Trophoblast cell (in vitro differentiated cells and primary cell): Measurements from ENCODE around the gene NOVA1.

Experiments used
- DNase-seq, 2 donors: peaks; one replicate each; pipeline ENCODE4 v3.0.0-alpha.2; 2016
- H2AFZ ChIP-seq: 2 replicates; pipeline ENCODE4 v1.6.1; 2013; ENCODE audit warnings: low read length, moderate library complexity, mild to moderate bottlenecking; ENCODE audit not compliant: insufficient read depth, poor library complexity
- H2AK5ac ChIP-seq: 2 replicates; pipeline ENCODE4 v1.6.1; 2013; ENCODE audit warnings: mild to moderate bottlenecking, low read length
- H2BK120ac ChIP-seq: 2 replicates; pipeline ENCODE4 v1.6.1; 2013; ENCODE audit warnings: low read length, mild to moderate bottlenecking, moderate library complexity; ENCODE audit not compliant: insufficient read depth, poor library complexity
- H2BK12ac ChIP-seq: 2 replicates; pipeline ENCODE4 v1.6.1; 2013; ENCODE audit warnings: mild to moderate bottlenecking, low read length, moderate library complexity
- H2BK5ac ChIP-seq: 2 replicates; pipeline ENCODE4 v1.6.1; 2013; ENCODE audit warnings: low read length, low read depth, moderate library complexity, mild to moderate bottlenecking; ENCODE audit not compliant: poor library complexity
- H3K14ac ChIP-seq: 2 replicates; pipeline ENCODE4 v1.6.1; 2013; ENCODE audit warnings: mild to moderate bottlenecking, low read length
- H3K18ac ChIP-seq: 2 replicates; pipeline ENCODE4 v1.6.1; 2013; ENCODE audit warnings: mild to moderate bottlenecking, low read length
- H3K23ac ChIP-seq: 2 replicates; pipeline ENCODE4 v1.6.1; 2013; ENCODE audit warnings: low read length
- H3K27ac ChIP-seq: 2 replicates; pipeline ENCODE4 v1.5.1; 2013; ENCODE audit warnings: low read depth, mild to moderate bottlenecking, inconsistent platforms, low read length, moderate library complexity
- H3K27me3 ChIP-seq: 2 replicates; pipeline ENCODE4 v1.6.1; 2013; ENCODE audit warnings: inconsistent platforms, mild to moderate bottlenecking, low read length, moderate library complexity; ENCODE audit not compliant: insufficient read depth
- H3K36me3 ChIP-seq, 2 experiments: 1 replicate in 1 of 2; 2 replicates in 1 of 2; pipeline ENCODE4 v1.6.1; 2013; ENCODE audit warnings: low read length in 2 of 2, mild to moderate bottlenecking in 2 of 2, moderate library complexity in 1 of 2; ENCODE audit not compliant: insufficient read depth in 2 of 2, control insufficient read depth in 1 of 2
- H3K4ac ChIP-seq: 2 replicates; pipeline ENCODE4 v1.6.1; 2013; ENCODE audit warnings: low read depth, mild to moderate bottlenecking, low read length, moderate library complexity
- H3K4me1 ChIP-seq, 2 experiments: 1 replicate in 1 of 2; 2 replicates in 1 of 2; pipeline ENCODE4 v1.6.1; 2013; ENCODE audit warnings: low read length in 2 of 2, mild to moderate bottlenecking in 2 of 2, moderate library complexity in 1 of 2; ENCODE audit not compliant: insufficient read depth in 2 of 2, control insufficient read depth in 1 of 2
- H3K4me2 ChIP-seq: 2 replicates; pipeline ENCODE4 v1.6.1; 2013; ENCODE audit warnings: inconsistent platforms, mild to moderate bottlenecking, low read length, moderate library complexity
- H3K4me3 ChIP-seq: 2 replicates; pipeline ENCODE4 v1.5.1; 2013; ENCODE audit warnings: mild to moderate bottlenecking, low read depth, low read length, inconsistent platforms
- H3K79me1 ChIP-seq: one replicate; pipeline ENCODE4 v1.6.1; 2013; ENCODE audit warnings: low read length
- H3K79me2 ChIP-seq: 2 replicates; pipeline ENCODE4 v1.6.1; 2013; ENCODE audit warnings: low read length, mild to moderate bottlenecking; ENCODE audit not compliant: control insufficient read depth, insufficient read depth, poor library complexity
- H3K9ac ChIP-seq: 2 replicates; pipeline ENCODE4 v1.6.1; 2013; ENCODE audit warnings: mild to moderate bottlenecking, low read length
- H3K9me3 ChIP-seq: 2 replicates; pipeline ENCODE4 v1.6.1; 2013; ENCODE audit warnings: low read depth, mild to moderate bottlenecking, control low read depth, inconsistent platforms, low read length; ENCODE audit not compliant: insufficient read depth
- H4K12ac ChIP-seq: 2 replicates; pipeline ENCODE4 v1.6.1; 2013; ENCODE audit warnings: low read depth, mild to moderate bottlenecking, low read length, moderate library complexity
- H4K8ac ChIP-seq: 2 replicates; pipeline ENCODE4 v1.6.1; 2013; ENCODE audit warnings: low read depth, mild to moderate bottlenecking, low read length, moderate library complexity
- H4K91ac ChIP-seq: one replicate; pipeline ENCODE4 v1.6.1; 2013; ENCODE audit warnings: low read depth, mild to moderate bottlenecking, low read length, moderate library complexity
- WGBS: extraction: QIAGEN DNeasy Blood & Tissue Kit; methylation state at CpG from one replicate; pipeline ENCODE4 v1.1.7; 2013; ENCODE audit warnings: missing lambda C conversion rate; ENCODE audit not compliant: insufficient read length, insufficient coverage; ENCODE audit errors: extremely low coverage; 5-methylcytosine and 5-hydroxymethylcytosine counted together

NOVA1 gene

GRCh38 chr14:26415618-26416123, 182.2 kb downstream of the NOVA1 start:
- Histone ChIP-seq H2BK120ac (no peak overlapping the region), H3K4me2 (no peak overlapping the region), H3K9ac (no peak overlapping the region), H2BK5ac (no peak overlapping the region), H3K9me3 (no peaks in the 10 kb centered on the region), H4K12ac (no peak overlapping the region), H2AFZ (no peak overlapping the region), H3K27me3 (no peaks in the 10 kb centered on the region), H3K79me1 (no peaks in the 10 kb centered on the region), H3K4me3 (no peak overlapping the region), H3K4me1 (no peaks in the 10 kb centered on the region), H4K8ac (no peak overlapping the region), H3K79me2 (no peaks in the 10 kb centered on the region), H2BK12ac (no peak overlapping the region), H4K91ac (no peak overlapping the region), H3K27ac (no peak overlapping the region), H3K18ac (no peak overlapping the region), H3K14ac (no peak overlapping the region), H3K23ac (no peak overlapping the region), H3K4ac (no peak overlapping the region), H3K36me3 (no peaks in the 10 kb centered on the region), H2AK5ac (no peak overlapping the region)
- DNase-seq, result no peak
- WGBS, result no CpG with 5 or more reads among the region's 7 CpGs

GRCh38 chr14:26414926-26415325, 182.9 kb downstream of the NOVA1 start:
- no peak overlapping the region for H4K12ac ChIP-seq
- no peak overlapping the region for H2BK120ac ChIP-seq
- no peaks in the 10 kb centered on the region for H3K9me3 ChIP-seq
- H3K4me3 ChIP-seq, result no peak overlapping the region
- no peak overlapping the region for H2AFZ ChIP-seq
- no peak overlapping the region for H3K14ac ChIP-seq
- H3K9ac ChIP-seq, result no peak overlapping the region
- H3K23ac ChIP-seq, result no peak overlapping the region
- H3K27ac ChIP-seq, result no peak overlapping the region
- H3K18ac ChIP-seq, result no peak overlapping the region
- H3K27me3 ChIP-seq, result no peaks in the 10 kb centered on the region
- no peak overlapping the region for H4K8ac ChIP-seq
- no peaks in the 10 kb centered on the region for H3K36me3 ChIP-seq
- no peak overlapping the region for H2BK5ac ChIP-seq
- no peak for DNase-seq
- H3K4me1 ChIP-seq, result no peaks in the 10 kb centered on the region
- no peak overlapping the region for H2AK5ac ChIP-seq
- no peaks in the 10 kb centered on the region for H3K79me1 ChIP-seq
- H4K91ac ChIP-seq, result no peak overlapping the region
- no peak overlapping the region for H3K4me2 ChIP-seq
- H3K4ac ChIP-seq, result no peak overlapping the region
- H2BK12ac ChIP-seq, result no peak overlapping the region
- no peaks in the 10 kb centered on the region for H3K79me2 ChIP-seq

GRCh38 chr14:26414103-26414502, 183.7 kb downstream of the NOVA1 start:
- Histone ChIP-seq H2AFZ (no peak overlapping the region), H3K4me2 (no peak overlapping the region), H4K8ac (no peak overlapping the region), H3K79me1 (no peaks in the 10 kb centered on the region), H3K79me2 (no peaks in the 10 kb centered on the region), H3K9me3 (no peaks in the 10 kb centered on the region), H3K4me1 (no peaks in the 10 kb centered on the region), H3K27me3 (no peaks in the 10 kb centered on the region), H2BK5ac (no peak overlapping the region), H3K4ac (no peak overlapping the region), H3K23ac (no peak overlapping the region), H3K18ac (no peak overlapping the region), H3K9ac (no peak overlapping the region), H2BK120ac (no peak overlapping the region), H4K12ac (no peak overlapping the region), H4K91ac (no peak overlapping the region), H2AK5ac (no peak overlapping the region), H3K27ac (no peak overlapping the region), H3K14ac (no peak overlapping the region), H3K36me3 (no peaks in the 10 kb centered on the region), H2BK12ac (no peak overlapping the region), H3K4me3 (no peak overlapping the region)
- WGBS, result no CpG with 5 or more reads among the region's 1 CpG
- no peak for DNase-seq

GRCh38 chr14:26412421-26412820, 185.4 kb downstream of the NOVA1 start:
- H3K79me2 ChIP-seq, result no peaks in the 10 kb centered on the region
- H3K4me2 ChIP-seq, result no peak overlapping the region
- no peak overlapping the region for H4K8ac ChIP-seq
- H3K27ac ChIP-seq, result no peak overlapping the region
- no peak overlapping the region for H2BK12ac ChIP-seq
- no peaks in the 10 kb centered on the region for H3K79me1 ChIP-seq
- no peak overlapping the region for H3K4ac ChIP-seq
- H3K27me3 ChIP-seq, result no peaks in the 10 kb centered on the region
- H3K9me3 ChIP-seq, result no peaks in the 10 kb centered on the region
- H4K91ac ChIP-seq, result no peak overlapping the region
- no peak overlapping the region for H2AK5ac ChIP-seq
- H2BK120ac ChIP-seq, result no peak overlapping the region
- no peak overlapping the region for H3K14ac ChIP-seq
- H2AFZ ChIP-seq, result no peak overlapping the region
- no peaks in the 10 kb centered on the region for H3K36me3 ChIP-seq
- no peak overlapping the region for H2BK5ac ChIP-seq
- H3K9ac ChIP-seq, result no peak overlapping the region
- no peak overlapping the region for H3K23ac ChIP-seq
- no peaks in the 10 kb centered on the region for H3K4me1 ChIP-seq
- no CpG with 5 or more reads among the region's 3 CpGs for WGBS
- no peak overlapping the region for H3K4me3 ChIP-seq
- H3K18ac ChIP-seq, result no peak overlapping the region
- DNase-seq, result no peak
- H4K12ac ChIP-seq, result no peak overlapping the region
